NCI-H1436 (cell line): Measurements from ENCODE around the gene CTSW.

ENCODE experiments used
- DNase-seq: peaks from one replicate; lab custom pipeline; 2025; lab: John Stamatoyannopoulos, UW

The CTSW gene

DNA sequence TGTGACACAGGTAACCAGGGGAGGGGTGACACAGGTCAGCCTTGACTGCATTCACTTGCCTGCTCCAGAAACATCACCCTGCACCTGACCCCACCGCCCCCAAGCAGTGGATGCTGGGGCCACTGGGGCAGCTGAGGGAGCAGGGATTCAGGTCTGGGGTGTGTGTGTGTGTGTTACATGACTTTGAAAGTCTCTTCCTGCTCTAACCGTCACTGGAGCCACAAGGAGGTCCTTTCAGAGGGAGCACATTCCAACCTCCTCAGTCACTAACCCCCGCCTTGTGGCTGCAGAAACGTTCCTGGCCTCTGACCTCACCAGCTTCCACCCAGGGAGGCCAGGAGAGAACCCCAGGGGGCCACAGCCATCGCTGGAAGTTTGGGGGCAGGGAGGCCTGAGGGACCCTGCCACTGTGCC, 23.4 kb downstream of the CTSW start:
- DNase-seq = no peak

DNA sequence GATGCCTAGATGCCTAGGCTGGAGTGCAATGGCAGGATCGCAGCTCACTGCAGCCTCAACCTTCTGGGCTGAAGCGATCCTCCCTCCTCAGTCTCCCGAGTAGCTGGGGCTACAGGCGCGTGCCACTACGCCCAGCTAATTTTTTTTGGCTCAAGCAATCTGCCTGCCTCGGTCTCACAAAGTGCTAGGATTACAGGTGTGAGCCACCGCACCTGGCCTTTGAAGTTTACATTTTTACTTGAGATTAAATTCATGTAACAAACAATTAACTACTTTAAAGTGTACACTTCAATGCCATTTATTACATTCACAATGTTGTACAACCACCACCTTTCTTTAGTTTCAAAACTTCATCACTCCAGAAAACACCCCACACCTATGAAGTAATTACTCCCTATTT, 24.1 kb downstream of the CTSW start:
- DNase-seq = no peak

DNA sequence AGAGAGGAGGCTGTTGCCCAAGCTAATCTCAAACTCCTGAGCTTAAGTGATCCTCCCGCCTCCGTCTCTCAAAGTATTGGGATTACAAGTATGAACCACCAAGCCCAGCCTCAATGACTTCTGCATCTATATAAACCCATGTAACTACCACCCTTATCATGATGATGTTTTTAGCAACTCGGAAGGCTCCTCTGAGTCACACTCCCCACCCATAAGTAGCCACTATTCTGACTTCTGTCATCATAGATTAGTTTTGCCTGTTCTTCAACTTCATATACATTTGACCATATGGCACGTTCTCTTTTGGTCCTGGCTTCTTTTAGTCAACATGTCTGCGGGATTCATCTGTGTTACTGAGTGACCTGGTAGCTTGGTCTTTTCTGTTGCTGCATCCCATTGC, 27.0 kb downstream of the CTSW start:
- DNase-seq = no peak

DNA sequence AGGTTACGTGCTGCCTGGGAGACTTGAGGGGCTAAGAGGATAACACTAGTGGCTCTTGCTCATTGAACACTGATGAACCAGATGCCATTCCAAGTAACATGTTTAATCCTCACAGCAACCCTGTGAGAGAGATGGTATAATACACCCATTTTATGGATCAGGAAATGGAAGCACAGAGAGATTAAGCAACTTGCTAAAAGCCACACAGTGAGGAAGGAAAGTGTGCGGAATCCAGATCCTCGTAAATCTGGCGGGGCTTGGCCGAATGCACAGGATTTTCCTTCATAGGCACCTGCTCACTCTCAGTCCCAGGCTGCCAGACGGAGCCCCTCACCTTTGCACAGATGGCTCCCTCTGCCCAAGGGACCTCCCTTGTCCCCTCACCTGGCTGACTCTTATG, 28.2 kb downstream of the CTSW start:
- DNase-seq = no peak

DNA sequence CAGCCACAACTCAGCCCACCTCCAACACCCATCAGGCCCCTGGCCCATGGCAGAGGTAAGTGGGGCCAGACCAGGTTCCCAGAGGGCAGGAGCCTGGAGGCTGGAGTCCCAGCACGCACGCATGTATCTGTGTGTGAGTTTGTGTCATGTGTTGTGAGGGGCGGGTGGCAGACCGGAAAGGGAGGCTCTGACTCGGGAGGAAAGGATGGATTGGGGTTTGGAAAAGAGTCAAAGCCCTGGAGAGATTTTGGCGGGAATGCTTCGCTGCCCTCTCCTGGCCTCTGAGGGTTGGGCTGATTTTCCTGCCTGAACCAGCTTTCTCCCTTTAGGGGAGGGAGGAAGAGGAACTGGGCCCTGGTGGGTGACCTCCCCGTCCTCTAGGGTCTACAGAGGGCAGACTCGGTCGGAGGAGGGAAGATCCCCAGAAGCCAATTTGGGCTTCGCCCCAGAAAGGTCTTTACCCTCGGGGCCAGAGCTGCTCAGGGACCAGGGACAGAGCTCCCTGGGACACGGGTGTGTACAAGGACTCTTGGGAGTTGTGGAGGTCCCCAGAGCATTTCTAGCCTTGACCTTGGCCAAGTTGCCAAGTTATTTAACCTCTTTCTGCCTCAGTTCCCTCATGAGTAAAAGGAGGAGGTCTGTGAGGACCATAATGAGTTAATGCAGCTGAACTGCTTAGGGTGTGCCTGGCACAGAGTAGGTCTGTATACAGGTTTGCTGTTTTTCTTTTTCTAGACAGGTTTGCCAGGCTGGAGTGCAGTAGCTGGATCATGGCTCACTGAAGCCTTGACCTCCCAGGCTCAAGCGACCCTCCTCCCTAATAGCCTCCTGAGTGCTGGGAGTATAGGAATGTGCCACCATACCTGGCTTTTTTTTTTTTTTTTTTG, 32.3 kb downstream of the CTSW start:
- DNase-seq = no peak

DNA sequence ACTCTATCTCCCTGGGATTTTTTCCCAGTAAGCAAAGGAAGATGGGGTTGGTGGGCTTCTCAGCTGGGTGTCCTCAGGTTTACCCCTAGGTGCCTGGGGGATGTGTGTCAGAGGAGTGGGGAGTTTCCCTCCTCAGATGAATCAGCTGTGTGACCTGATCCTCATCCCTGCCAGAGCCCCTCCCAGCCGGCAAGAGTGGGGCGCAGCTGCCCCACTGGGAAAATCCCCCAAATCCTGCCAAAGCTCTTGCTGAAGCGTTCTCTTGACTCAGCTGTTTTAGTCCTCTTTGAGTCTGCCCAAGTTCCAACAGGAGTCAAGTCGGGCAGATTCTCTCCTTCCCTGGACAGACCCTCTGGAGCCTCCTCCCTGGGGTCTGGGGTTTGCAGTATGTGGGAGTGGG, 33.2 kb downstream of the CTSW start:
- no peak for DNase-seq

DNA sequence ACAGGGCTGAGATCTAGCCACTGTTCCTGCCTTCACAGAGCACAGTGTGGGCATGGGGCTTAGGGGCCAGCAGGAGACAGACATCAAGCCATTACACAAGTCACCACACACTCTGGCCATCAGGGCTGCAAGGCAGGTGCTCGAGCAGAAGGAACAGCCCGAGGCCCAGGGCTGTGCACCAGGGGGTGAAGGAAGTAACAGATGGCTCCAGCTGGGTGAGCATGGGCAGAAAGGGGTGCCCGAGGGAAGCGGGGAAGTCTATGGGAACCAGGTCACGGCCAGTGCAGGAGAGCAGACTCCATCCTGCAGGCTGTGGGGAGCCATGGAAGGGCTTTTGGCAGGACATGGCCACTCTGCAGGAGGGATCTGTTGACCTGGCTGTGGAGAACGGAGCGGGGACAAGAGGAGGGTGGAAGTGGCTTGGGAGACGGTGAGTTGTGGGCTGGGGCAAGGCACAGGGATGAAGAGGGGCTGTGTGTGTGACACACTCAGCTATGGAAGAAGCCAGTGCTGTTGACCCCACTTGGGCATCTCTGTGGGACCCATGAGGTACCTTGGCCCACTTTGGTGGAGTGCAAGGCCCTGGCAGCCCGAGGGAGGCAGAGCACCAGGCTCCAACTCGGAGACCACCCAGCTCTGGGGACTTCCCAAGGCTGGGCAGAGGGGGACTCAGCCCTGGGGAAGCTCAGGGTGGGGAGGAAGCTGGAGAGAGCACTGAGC, 35.6 kb downstream of the CTSW start:
- DNase-seq = no peak

DNA sequence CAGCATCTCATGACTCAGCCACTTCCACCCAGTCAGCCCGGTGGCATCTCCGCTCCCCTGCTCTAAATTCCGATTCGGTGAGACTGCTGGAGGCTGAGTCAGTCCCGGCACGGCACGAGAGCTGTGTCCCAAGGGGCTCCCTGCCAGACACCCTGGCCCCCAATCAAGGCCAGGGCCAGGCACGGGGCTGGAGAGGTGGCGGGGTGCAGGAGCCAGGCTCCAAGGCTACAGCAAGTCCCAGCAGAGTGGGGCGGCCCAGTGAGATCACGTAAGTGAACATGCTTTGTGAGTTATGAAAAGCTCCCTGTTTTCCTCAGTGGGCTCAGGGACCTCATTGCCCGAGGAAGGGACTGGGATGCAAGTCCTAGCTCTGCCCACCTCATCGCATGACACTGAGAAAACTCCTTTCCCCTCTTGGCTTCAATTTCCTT, 36.2 kb downstream of the CTSW start:
- no peak for DNase-seq

DNA sequence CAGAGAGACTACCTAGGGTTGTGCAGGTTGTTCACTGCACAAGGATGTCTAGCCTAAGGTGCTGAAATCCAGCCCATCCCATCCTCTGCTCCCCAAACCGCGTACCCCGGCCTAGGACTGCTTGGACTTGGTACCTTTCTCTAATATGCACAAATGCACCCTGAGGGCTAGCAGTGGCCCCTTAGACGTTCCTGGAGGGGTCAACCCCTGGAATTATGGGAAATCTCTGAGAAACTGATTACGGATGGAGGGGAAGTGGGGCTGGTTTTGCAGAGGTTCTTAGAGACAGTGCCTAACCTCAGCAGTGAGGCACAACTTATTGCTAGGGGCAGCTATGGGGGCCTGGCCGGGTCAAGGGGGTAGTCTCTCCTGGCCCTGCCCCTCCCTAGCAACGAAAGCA, 36.8 kb downstream of the CTSW start:
- DNase-seq = no peak

DNA sequence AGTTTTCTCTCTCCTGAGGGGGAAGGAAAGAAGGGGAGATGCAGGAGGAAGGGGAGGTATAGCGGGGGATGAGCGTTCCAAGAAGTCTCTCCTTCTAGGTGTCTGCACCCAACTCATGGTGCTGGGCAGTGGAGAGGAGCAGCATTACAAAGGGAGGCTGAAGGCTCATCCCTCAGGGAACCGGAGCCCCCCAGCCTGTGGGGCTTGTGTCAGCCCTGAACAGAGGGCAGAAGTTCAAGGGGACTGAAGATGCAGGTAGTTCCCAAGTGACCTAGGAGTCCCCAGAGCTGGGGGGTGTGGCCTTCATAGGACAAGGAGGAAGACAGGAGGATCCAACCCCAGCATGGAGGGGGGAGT, 37.4 kb downstream of the CTSW start:
- no peak for DNase-seq

DNA sequence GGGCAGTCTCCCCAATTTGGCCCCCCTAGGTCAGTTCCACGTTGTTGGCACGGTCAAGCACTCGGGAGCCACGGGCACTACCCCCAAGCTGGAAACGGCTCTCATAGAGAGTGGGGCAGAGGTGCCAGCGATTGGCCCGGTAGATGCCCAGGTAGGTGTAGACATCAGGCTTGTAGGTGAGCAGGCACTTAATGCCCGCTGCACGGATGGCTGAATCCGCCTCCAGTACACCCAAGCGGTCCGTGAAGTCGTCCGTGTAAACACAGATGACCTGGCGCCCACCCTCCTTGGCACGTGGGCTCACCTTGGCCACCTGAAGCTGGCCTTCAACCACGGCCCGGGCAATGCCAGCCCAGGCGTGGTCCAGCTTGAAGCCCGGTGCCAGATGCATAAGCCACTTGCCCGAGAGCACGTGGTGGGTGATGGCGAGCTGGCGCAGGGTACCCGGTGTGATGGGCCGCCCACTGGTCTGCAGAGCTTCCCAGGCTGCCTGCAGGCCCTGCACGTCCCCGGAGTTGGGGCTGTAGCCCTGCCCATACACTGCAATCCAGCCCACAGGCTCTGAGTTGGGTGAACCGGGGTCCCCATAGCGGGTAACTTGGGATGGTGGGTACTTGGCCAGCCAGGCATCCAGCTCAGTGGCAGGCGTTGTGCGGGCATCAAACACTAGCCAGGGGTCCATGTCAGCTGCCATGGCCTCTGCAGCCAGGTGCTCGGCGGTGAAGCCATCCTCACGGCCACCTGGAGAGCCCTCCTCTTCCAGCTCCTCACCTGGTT, 38.0 kb downstream of the CTSW start:
- no peak for DNase-seq

DNA sequence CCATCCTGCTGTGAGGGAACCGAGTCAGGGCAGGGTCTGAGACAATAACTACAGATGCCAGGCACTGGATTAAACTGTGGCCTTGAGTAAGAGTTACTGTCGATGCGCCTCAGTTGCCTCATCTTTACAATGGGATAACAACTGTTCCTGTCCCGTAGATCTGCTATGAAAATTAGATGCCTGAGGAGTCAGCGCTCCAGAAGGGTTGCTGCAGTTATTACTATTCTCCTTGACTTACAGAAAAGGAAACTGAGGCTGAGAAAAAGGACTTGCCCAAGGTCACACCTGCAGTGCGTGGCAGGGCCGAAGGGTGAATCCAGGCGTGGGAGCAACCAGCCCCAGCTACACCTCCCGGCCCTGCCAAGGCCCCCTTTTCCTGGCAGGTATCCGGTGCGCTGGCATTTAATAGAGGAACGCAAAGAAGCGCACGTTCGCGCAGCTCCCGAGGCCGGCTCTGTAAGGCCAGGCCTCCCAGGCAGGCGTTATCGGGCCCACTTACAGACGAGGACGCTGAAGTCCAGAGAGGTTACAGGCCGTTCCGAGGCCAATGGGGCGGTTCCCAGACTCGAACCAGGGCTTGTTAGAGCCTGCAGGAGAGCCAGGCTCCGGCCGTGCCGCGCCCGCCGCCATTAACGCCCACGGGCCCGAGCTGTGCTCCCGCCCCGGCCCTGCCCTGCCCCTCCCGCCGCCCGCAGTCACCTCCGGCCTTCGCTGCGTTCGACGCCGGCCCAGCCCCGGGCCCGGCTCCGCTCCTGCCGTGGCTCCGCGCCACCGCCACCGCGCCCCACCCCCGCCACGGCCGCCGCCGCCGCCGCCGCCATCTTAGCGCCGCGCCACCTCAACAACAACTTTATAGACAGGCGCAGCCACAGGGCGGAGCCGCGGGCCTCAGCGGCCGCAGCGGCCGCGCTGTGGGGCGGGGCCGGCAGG, 38.8 kb downstream of the CTSW start, which contains the start of gene C11orf68:
TSS of gene C11orf68 (minus strand) at position 852 of the 930 bp plus-strand sequence. CDS start at position 821, 31 bp downstream.
- DNase-seq = no peak

DNA sequence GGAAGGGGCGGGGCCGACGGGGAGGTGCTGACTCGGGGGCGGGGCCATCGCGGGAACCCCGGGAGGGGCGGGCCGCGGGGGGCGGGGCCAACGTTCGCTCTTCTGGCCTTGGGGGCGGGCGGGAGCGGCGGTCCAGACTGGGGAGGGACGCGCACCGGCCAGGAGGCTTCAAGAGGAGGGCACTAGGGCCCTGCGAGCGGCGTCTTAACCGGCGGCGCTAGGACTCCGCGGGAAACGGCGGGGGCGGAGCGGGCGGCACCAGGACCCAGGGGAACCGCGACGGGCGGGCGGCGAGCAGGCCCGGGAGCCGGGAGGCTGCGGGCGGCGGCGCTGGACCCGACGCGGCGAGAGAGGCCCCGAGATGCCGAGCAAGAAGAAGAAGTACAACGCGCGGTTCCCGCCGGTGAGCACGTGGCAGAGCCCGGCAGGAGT, 39.5 kb downstream of the CTSW start, which contains the start of gene DRAP1:
TSS of gene DRAP1 (plus strand) at position 286 of the 432 bp plus-strand sequence. CDS start at position 362, 76 bp downstream.
- DNase-seq = peak; percentile 96

DNA sequence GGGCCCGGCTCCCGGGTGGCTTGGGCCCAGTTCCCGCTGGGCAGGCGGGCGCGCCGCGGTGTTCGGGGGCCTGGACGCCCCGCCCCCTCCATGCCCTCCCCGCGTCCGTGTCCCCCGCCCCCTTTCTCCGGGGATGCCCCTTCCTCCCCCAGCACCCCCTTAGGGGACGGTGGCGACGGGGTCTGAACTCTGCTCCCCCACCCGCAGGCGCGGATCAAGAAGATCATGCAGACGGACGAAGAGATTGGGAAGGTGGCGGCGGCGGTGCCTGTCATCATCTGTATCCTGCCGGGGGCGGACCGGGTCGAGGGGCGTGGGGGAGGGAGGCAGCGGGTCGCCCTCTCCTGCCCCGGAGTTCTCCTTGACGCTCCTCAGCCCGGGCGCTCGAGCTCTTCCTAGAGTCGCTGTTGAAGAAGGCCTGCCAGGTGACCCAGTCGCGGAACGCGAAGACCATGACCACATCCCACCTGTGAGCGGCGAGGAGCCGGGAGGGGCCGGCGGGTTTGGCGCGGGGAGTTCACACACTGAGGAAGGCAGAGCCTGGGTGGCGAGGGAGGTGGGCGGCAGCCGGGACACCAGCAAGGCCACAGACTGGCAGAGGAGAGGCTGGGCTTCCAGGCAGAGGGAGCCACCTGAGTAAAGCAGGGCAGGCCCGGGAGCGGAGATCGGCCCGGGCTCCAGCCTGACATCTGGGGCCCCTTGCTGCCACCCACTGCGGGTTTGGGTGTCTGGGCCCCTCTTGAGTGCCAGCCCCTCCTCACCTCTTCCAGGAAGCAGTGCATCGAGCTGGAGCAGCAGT, 40.1 kb downstream of the CTSW start:
- no peak for DNase-seq

DNA sequence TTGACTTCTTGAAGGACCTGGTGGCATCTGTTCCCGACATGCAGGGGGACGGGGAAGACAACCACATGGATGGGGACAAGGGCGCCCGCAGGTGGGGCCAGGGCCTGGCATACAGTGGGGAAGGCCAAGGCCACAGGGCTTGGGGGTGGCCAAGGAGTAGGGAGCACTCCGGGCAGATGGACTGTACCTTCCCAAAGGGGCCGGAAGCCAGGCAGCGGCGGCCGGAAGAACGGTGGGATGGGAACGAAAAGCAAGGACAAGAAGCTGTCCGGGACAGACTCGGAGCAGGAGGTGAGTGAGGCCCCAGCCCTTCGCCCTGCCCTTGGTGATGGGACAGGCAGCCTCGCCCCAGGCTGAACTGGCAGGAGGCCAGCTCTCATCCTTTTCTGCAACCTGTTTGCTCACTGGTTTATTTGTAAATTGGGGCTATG, 40.8 kb downstream of the CTSW start:
- DNase-seq = no peak

DNA sequence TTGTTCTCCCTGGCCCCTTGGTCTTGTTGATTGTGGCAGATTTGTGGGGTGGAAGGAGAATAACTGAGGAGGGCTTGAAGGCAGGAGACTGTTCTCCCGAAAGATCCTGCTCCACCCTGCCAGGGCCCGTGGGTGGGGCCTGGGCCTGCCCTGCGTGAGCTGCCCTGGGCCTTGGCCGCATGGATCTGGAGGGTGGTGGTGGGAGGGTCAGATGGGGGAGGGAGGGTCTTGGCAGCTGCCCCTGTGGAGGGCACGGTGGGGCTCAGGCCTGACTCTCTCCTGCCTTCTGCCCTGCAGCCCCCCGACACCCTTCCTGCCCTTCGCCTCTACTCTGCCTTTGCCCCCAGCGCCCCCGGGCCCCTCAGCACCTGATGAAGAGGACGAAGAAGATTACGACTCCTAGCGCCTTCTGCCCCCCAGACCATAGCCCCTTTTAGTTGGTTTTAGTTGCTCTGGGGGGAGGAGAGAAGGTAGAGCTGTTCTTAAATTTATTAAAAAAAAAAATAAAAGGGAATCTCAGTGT, 41.5 kb downstream of the CTSW start:
- DNase-seq = no peak

DNA sequence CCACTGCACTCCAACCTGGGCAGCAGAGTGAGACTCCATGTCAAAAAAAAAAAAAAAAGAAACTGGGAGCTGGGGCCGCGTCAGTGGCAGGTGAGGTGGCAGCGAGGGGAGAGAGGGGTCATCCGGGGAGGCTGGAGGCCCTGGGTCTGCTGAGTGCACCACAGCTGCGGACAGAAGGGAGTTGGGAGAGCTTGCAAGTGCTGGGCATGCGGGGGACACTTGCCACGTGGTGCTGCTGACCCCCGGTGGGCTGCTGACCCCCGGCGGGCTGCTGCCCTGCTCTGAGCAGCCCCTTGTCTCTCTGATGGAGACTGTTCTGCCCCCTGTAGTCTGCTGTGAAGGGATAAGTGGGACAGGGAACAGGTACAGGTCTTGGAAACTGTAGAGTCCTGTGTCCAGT, 42.2 kb downstream of the CTSW start:
- no peak for DNase-seq

DNA sequence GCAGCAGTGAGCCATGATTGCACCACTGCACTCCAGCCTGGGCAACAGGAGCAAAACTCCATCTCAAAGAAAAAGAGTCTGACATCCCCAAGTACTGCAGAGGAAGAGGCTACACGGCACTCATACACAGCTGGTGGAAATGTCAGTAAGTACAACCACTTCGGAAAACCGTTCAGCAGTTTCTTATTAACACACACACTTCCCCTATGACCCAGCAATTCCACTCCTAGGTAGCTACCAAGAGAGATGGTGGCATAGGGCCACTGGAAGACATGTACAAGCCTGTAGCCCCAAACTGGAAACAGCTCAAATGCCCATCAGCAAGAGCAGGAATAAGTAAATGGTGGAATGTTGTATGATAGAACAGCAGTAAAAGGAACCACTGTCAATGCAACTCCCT, 42.9 kb downstream of the CTSW start:
- no peak for DNase-seq

DNA sequence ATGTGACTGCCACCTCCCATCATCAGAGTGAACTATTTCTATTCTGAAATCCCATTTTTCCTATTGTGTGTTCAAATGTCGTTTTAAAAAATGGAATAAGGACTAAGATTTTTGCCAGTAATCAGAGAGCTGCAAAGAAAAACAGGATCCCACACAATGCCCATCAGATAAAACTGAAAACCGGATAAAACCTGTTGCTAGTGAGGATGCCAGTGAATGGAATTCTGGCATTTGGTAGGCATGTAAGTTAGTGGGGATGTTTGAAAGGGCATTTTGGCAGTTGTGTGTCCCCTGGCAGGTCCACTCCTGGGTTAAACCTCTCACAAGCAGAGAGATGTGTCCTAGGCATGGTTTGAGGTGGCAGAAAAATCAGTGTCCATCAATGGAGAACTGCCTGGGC, 45.8 kb downstream of the CTSW start:
- DNase-seq = no peak

DNA sequence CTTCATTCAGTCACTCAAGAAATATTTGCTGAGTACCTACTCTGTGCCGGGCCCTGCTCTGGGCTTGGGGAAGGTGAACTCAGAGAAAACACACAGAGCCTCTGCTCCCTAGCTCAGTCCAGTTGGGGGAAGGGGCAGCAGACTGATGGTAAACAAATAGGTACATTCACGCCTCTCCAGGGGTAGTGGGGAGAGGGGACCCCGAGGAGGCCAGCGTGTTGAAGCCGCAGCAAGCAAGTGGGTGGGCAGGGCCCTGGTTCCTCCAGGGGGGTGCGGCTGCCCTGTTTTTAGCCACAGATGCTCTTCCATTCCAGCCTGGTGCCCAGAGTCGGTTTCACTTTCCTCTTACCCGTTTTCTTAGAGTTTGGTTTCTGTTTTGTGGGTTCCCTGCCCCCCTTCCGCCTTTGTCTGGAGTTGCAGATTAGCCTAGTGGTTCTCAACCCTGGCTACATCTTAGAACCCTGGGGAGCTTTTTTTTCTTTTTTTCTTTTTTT, 48.3 kb downstream of the CTSW start:
- DNase-seq = no peak
